Measurements from ENCODE around the gene DACT1. TPM values are rescaled to one million over a fixed set of nuclear protein-coding genes. Genes with fewer than 3 reads are reported as not detected.

The DACT1 gene
- total and polyA plus RNA-seq, 2 of the 13 experiments (the other 11 are each of a cell fraction or from before 2014, with no cell fraction given), result 0.01 TPM; not detected in 1

- POLR2A ChIA-PET, result no interaction called here
- TF ChIP-seq, protein P1, sequence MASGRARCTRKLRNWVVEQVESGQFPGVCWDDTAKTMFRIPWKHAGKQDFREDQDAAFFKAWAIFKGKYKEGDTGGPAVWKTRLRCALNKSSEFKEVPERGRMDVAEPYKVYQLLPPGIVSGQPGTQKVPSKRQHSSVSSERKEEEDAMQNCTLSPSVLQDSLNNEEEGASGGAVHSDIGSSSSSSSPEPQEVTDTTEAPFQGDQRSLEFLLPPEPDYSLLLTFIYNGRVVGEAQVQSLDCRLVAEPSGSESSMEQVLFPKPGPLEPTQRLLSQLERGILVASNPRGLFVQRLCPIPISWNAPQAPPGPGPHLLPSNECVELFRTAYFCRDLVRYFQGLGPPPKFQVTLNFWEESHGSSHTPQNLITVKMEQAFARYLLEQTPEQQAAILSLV (CRISPR knock-in tag; IDR thresholded peaks at IDR 0.05; ENCODE audit: borderline replicate concordance), result no peak
- TF ChIP-seq, protein P2, sequence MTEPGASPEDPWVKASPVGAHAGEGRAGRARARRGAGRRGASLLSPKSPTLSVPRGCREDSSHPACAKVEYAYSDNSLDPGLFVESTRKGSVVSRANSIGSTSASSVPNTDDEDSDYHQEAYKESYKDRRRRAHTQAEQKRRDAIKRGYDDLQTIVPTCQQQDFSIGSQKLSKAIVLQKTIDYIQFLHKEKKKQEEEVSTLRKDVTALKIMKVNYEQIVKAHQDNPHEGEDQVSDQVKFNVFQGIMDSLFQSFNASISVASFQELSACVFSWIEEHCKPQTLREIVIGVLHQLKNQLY (CRISPR knock-in tag; IDR thresholded peaks at IDR 0.05), result no peak
- TF ChIP-seq PHF8 (CRISPR knock-in tag; IDR thresholded peaks at IDR 0.05), result no peak
- no peak for TF ChIP-seq KMT2A (CRISPR knock-in tag; IDR thresholded peaks at IDR 0.05)
- no peak for TF ChIP-seq ZNF337 (CRISPR knock-in tag; IDR thresholded peaks at IDR 0.05; ENCODE audit: borderline replicate concordance, low read depth)
- TF ChIP-seq ZNF790 (CRISPR knock-in tag; IDR thresholded peaks at IDR 0.05; ENCODE audit: borderline replicate concordance), result no peak
- TF ChIP-seq PHF21A (CRISPR knock-in tag; IDR thresholded peaks at IDR 0.05), result no peak
- no peak for TF ChIP-seq NRL (CRISPR knock-in tag; IDR thresholded peaks at IDR 0.05; ENCODE audit: borderline replicate concordance)
- no peak for TF ChIP-seq ZNF678 (CRISPR knock-in tag; IDR thresholded peaks at IDR 0.05)
- Histone ChIP-seq H3K9me3 (ENCODE audit: low read length) (no peaks in the 10 kb centered on the region), H3K9ac (ENCODE audit: insufficient read depth, low read depth, low read length) (no peak overlapping the region), H3K36me3 (replicated peaks in 1 of 2; ENCODE audit: control insufficient read depth in 1 of 2, insufficient read depth in 2 of 2, low read length in 2 of 2) (no peaks in the 10 kb centered on the region), H2AFZ (ENCODE audit: low read length) (no peak overlapping the region), H3K79me2 (ENCODE audit: insufficient read depth, low read length) (no peaks in the 10 kb centered on the region), H4K20me1 (ENCODE audit: insufficient read depth, low read length) (no peaks in the 10 kb centered on the region), H3K4me3 (replicated peaks in 1 of 3; ENCODE audit: insufficient read depth in 1 of 3, low read depth in 2 of 3, low read length in 3 of 3) (no peak overlapping the region), H3K27ac (ENCODE audit: extremely low read length, insufficient read depth, low read length) (no peak overlapping the region), H3K4me2 (ENCODE audit: low read depth, low read length) (no peak overlapping the region), H3K4me1 (ENCODE audit: insufficient read depth, low read length) (no peaks in the 10 kb centered on the region), H3K27me3 (ENCODE audit: control insufficient read depth in 1 of 2, insufficient read depth in 2 of 2, low read length in 2 of 2) (peaks cover 0 to 4% of the 10 kb centered on the region in 2 experiments; a peak in 1 of 5 replicates)
- WGBS (ENCODE audit: low lambda C conversion rate), result 30% methylated on average over 3 of the region's 3 CpGs
- no TSS peak for BruUV-seq (replicated peaks)
- no peak for DNase-seq (ENCODE audit: low spot score)
- intact Hi-C loops (cut with micrococcal nuclease; ENCODE audit: unreplicated experiment) (no loop called here), in situ Hi-C loops (cut with HindIII; ENCODE audit: extremely low pct_ligation_motif_present, low pct_unique_long_range_greater_than_20kb) (no loop called here)
- CTCF ChIA-PET (ENCODE audit: low intra/inter-chr PET ratio, low total read pairs), result no interaction called here
- no peak for FAIRE-seq
- ATAC-seq, result no peak
Measured at GRCh38 chr14:58665773-58666500, 28.2 kb downstream of the DACT1 start.

All from HepG2 (cell line).